ENCODE data around the gene DUSP7.

DUSP7 gene

GRCh38 chr3:52007291-52007690 lies 49.1 kb downstream of the DUSP7 start:
- Histone ChIP-seq H3K9me2 (replicated peaks; ENCODE audit: insufficient read depth, low read length) (no peaks in the 10 kb centered on the region), H3K36me3 (ENCODE audit: low read length) (no peaks in the 10 kb centered on the region), H4K20me1 (ENCODE audit: low read depth, low read length) (no peaks in the 10 kb centered on the region), H3F3A (ENCODE audit: insufficient read depth) (no peaks in the 10 kb centered on the region), H3K27ac (ENCODE audit: low read depth, low read length) (no peak overlapping the region), H3K9me3 (ENCODE audit: insufficient read depth, low read length) (no peaks in the 10 kb centered on the region), H3K9ac (ENCODE audit: low read length) (no peak overlapping the region), H3K27me3 (ENCODE audit: low read length) (no peaks in the 10 kb centered on the region), H3K4me2 (ENCODE audit: low read depth, low read length, poor library complexity, severe bottlenecking) (no peak overlapping the region), H3K4me3 (ENCODE audit: insufficient read depth, low read length, poor library complexity, severe bottlenecking) (no peak overlapping the region), H3K79me2 (ENCODE audit: insufficient read depth, low read length) (no peaks in the 10 kb centered on the region), H2AFZ (ENCODE audit: low read depth, low read length, severe bottlenecking) (no peak overlapping the region)
- no peak for TF ChIP-seq EZH2phosphoT487 (conservative IDR thresholded peaks at IDR 0.05; ENCODE audit: low read length)
- no peak for TF ChIP-seq CTCF (IDR thresholded peaks at IDR 0.05; ENCODE audit: insufficient read depth, low read length, poor library complexity, severe bottlenecking)

- H3K27me3 ChIP-seq (ENCODE audit: low read length), result no peaks in the 10 kb centered on the region
- H3K79me2 ChIP-seq (ENCODE audit: insufficient read depth, low read length), result no peaks in the 10 kb centered on the region
- no peaks in the 10 kb centered on the region for H3K9me3 ChIP-seq (ENCODE audit: insufficient read depth, low read length)
- no peak for TF ChIP-seq CTCF (IDR thresholded peaks at IDR 0.05; ENCODE audit: insufficient read depth, low read length, poor library complexity, severe bottlenecking)
- no peak for TF ChIP-seq EZH2phosphoT487 (conservative IDR thresholded peaks at IDR 0.05; ENCODE audit: low read length)
- no peak overlapping the region for H3K27ac ChIP-seq (ENCODE audit: low read depth, low read length)
- no peak overlapping the region for H3K9ac ChIP-seq (ENCODE audit: low read length)
- H3K4me3 ChIP-seq (ENCODE audit: insufficient read depth, low read length, poor library complexity, severe bottlenecking), result no peak overlapping the region
- H3K36me3 ChIP-seq (ENCODE audit: low read length), result no peaks in the 10 kb centered on the region
- no peaks in the 10 kb centered on the region for H3F3A ChIP-seq (ENCODE audit: insufficient read depth)
- no peak overlapping the region for H2AFZ ChIP-seq (ENCODE audit: low read depth, low read length, severe bottlenecking)
- H3K9me2 ChIP-seq (replicated peaks; ENCODE audit: insufficient read depth, low read length), result no peaks in the 10 kb centered on the region
- no peak overlapping the region for H3K4me2 ChIP-seq (ENCODE audit: low read depth, low read length, poor library complexity, severe bottlenecking)
- no peaks in the 10 kb centered on the region for H4K20me1 ChIP-seq (ENCODE audit: low read depth, low read length)
Measured at GRCh38 chr3:52006820-52007133, 49.6 kb downstream of the DUSP7 start.

- no peaks in the 10 kb centered on the region for H3K36me3 ChIP-seq (ENCODE audit: low read length)
- H3K4me3 ChIP-seq (ENCODE audit: insufficient read depth, low read length, poor library complexity, severe bottlenecking), result no peak overlapping the region
Measured at GRCh38 chr3:52006017-52006819, 50.2 kb downstream of the DUSP7 start.

More at GRCh38 chr3:52006017-52006819, 50.2 kb downstream of the DUSP7 start:
- H3K4me2 ChIP-seq (ENCODE audit: low read depth, low read length, poor library complexity, severe bottlenecking), result no peak overlapping the region
- H4K20me1 ChIP-seq (ENCODE audit: low read depth, low read length), result no peaks in the 10 kb centered on the region
- H3K9ac ChIP-seq (ENCODE audit: low read length), result no peak overlapping the region
- no peak overlapping the region for H3K27ac ChIP-seq (ENCODE audit: low read depth, low read length)
- no peaks in the 10 kb centered on the region for H3K9me2 ChIP-seq (replicated peaks; ENCODE audit: insufficient read depth, low read length)
- no peaks in the 10 kb centered on the region for H3K27me3 ChIP-seq (ENCODE audit: low read length)
- no peaks in the 10 kb centered on the region for H3F3A ChIP-seq (ENCODE audit: insufficient read depth)
- TF ChIP-seq EZH2phosphoT487 (conservative IDR thresholded peaks at IDR 0.05; ENCODE audit: low read length) (no peak), CTCF (IDR thresholded peaks at IDR 0.05; ENCODE audit: insufficient read depth, low read length, poor library complexity, severe bottlenecking) (no peak)
- H3K9me3 ChIP-seq (ENCODE audit: insufficient read depth, low read length), result no peaks in the 10 kb centered on the region
- H3K79me2 ChIP-seq (ENCODE audit: insufficient read depth, low read length), result no peaks in the 10 kb centered on the region
- no peak overlapping the region for H2AFZ ChIP-seq (ENCODE audit: low read depth, low read length, severe bottlenecking)

All from SU-DHL-6 (cell line).